ENCODE results near the gene RDM1. TPM values are rescaled to one million over a fixed set of nuclear protein-coding genes. Genes with fewer than 3 reads are reported as not detected.

RDM1 gene
- total and polyA plus RNA-seq, 2 of the 4 experiments (the other 2 are of a cell fraction) = 0.18 TPM; not detected in 1

GRCh38 chr17:35912942-35913341, 17.6 kb downstream of the RDM1 start:
- H3K4ac ChIP-seq (ENCODE audit: low read depth, low read length) = no peak overlapping the region
- ChIA-PET POLR2A (ENCODE audit: unreplicated experiment) (no interaction called here), CTCF (no interaction called here)
- no peak overlapping the region for H2AFZ ChIP-seq (replicated peaks; ENCODE audit: low read length, poor library complexity)
- no peak overlapping the region for H2AK5ac ChIP-seq (ENCODE audit: low read depth, low read length)
- H3K23ac ChIP-seq (ENCODE audit: low read depth, low read length) = no peak overlapping the region
- no peaks in the 10 kb centered on the region for H3K79me1 ChIP-seq (ENCODE audit: low read depth in 1 of 2, low read length in 2 of 2)
- 0% methylated on average over 1 of the region's 2 CpGs; no CpG with 5 or more reads in 1 of the 2 experiments for WGBS, 2 experiments (ENCODE audit: extremely low coverage in 2 of 2, insufficient read length in 1 of 2)
- no peak overlapping the region for H4K8ac ChIP-seq (ENCODE audit: low read depth in 2 of 2, low read length in 2 of 2)
- no peak overlapping the region for H2BK20ac ChIP-seq (ENCODE audit: low read depth, low read length)
- no peak overlapping the region for H2BK5ac ChIP-seq (ENCODE audit: low read depth, low read length, poor library complexity, severe bottlenecking)
- peaks cover 2% of the 10 kb centered on the region; the same call in 1 of the 2 replicates for H3K27me3 ChIP-seq (ENCODE audit: control insufficient read depth, insufficient read depth, low read length)
- DNase-seq = no peak
- H2BK120ac ChIP-seq (ENCODE audit: low read depth, low read length) = no peak overlapping the region
- no peak for ATAC-seq (ENCODE audit: low read depth)
- in situ Hi-C loops (cut with MboI; ENCODE audit: low sequenced_read_pairs) (no loop called here), dilution Hi-C loops (cut with HindIII; ENCODE audit: low sequenced_read_pairs, unreplicated experiment) (no loop called here), intact Hi-C loops (cut with micrococcal nuclease) (no loop called here)
- H2BK15ac ChIP-seq (ENCODE audit: low read depth, low read length) = no peak overlapping the region
- no peak overlapping the region for H3K14ac ChIP-seq (replicated peaks; ENCODE audit: low read depth, low read length)
- no peak overlapping the region for H4K5ac ChIP-seq (ENCODE audit: low read depth, low read length)
- TF ChIP-seq RAD21 (IDR thresholded peaks at IDR 0.05; ENCODE audit: low read length) (no peak), POLR2A (IDR thresholded peaks at IDR 0.05; ENCODE audit: low read depth, low read length) (no peak), BHLHE40 (IDR thresholded peaks at IDR 0.05; ENCODE audit: low read depth, low read length) (no peak), MAZ (IDR thresholded peaks at IDR 0.05; ENCODE audit: borderline replicate concordance, low read depth, low read length) (no peak), NFE2L2 (IDR thresholded peaks at IDR 0.05; ENCODE audit: low read depth, low read length) (no peak), RFX5 (IDR thresholded peaks at IDR 0.05; ENCODE audit: low read depth, low read length) (no peak), MXI1 (IDR thresholded peaks at IDR 0.05; ENCODE audit: borderline replicate concordance, low read depth, low read length) (no peak), CEBPB (IDR thresholded peaks at IDR 0.05; ENCODE audit: low read depth, low read length) (no peak), RCOR1 (IDR thresholded peaks at IDR 0.05; ENCODE audit: insufficient replicate concordance, low read length) (no peak), CHD1 (IDR thresholded peaks at IDR 0.05; ENCODE audit: low read depth, low read length) (no peak), FOS (IDR thresholded peaks at IDR 0.05; ENCODE audit: low read depth, low read length) (no peak), SMC3 (IDR thresholded peaks at IDR 0.05; ENCODE audit: low read depth, low read length) (no peak), MAFK (IDR thresholded peaks at IDR 0.05; ENCODE audit: low read depth, low read length) (no peak)
- TF ChIP-seq, protein P1, sequence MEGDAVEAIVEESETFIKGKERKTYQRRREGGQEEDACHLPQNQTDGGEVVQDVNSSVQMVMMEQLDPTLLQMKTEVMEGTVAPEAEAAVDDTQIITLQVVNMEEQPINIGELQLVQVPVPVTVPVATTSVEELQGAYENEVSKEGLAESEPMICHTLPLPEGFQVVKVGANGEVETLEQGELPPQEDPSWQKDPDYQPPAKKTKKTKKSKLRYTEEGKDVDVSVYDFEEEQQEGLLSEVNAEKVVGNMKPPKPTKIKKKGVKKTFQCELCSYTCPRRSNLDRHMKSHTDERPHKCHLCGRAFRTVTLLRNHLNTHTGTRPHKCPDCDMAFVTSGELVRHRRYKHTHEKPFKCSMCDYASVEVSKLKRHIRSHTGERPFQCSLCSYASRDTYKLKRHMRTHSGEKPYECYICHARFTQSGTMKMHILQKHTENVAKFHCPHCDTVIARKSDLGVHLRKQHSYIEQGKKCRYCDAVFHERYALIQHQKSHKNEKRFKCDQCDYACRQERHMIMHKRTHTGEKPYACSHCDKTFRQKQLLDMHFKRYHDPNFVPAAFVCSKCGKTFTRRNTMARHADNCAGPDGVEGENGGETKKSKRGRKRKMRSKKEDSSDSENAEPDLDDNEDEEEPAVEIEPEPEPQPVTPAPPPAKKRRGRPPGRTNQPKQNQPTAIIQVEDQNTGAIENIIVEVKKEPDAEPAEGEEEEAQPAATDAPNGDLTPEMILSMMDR (conservative IDR thresholded peaks at IDR 0.05; ENCODE audit: low read depth, low read length) = no peak
- TF ChIP-seq, protein P2, sequence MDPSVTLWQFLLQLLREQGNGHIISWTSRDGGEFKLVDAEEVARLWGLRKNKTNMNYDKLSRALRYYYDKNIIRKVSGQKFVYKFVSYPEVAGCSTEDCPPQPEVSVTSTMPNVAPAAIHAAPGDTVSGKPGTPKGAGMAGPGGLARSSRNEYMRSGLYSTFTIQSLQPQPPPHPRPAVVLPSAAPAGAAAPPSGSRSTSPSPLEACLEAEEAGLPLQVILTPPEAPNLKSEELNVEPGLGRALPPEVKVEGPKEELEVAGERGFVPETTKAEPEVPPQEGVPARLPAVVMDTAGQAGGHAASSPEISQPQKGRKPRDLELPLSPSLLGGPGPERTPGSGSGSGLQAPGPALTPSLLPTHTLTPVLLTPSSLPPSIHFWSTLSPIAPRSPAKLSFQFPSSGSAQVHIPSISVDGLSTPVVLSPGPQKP (IDR thresholded peaks at IDR 0.05; ENCODE audit: borderline replicate concordance, low read depth, low read length) = no peak
- TF ChIP-seq, protein P3, sequence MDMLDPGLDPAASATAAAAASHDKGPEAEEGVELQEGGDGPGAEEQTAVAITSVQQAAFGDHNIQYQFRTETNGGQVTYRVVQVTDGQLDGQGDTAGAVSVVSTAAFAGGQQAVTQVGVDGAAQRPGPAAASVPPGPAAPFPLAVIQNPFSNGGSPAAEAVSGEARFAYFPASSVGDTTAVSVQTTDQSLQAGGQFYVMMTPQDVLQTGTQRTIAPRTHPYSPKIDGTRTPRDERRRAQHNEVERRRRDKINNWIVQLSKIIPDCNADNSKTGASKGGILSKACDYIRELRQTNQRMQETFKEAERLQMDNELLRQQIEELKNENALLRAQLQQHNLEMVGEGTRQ (IDR thresholded peaks at IDR 0.05; ENCODE audit: low read depth, low read length) = no peak
- H2AK9ac ChIP-seq (replicated peaks; ENCODE audit: low read depth, low read length, poor library complexity) = no peak overlapping the region
- H3K4me3 ChIP-seq (ENCODE audit: insufficient read depth, low read depth, low read length) = no peak overlapping the region
- H3K9me1 ChIP-seq (ENCODE audit: insufficient read depth, low read length) = no peaks in the 10 kb centered on the region; the same call in 1 of the 2 replicates
- H3K36me3 ChIP-seq (ENCODE audit: control insufficient read depth, insufficient read depth, low read length) = no peaks in the 10 kb centered on the region
- H3K27ac ChIP-seq (ENCODE audit: insufficient read depth, low read length) = no peak overlapping the region
- no peaks in the 10 kb centered on the region for H3K9me3 ChIP-seq (ENCODE audit: control insufficient read depth, insufficient read depth, low read length)
- no peak overlapping the region for H3K9ac ChIP-seq (ENCODE audit: low read depth, low read length)
- no peaks in the 10 kb centered on the region for H3K4me1 ChIP-seq (ENCODE audit: control insufficient read depth, insufficient read depth, low read length)
- BruUV-seq (replicated peaks) = no TSS peak
- H4K91ac ChIP-seq (ENCODE audit: insufficient read depth, low read depth, low read length) = no peak overlapping the region
- no peak overlapping the region for H3K18ac ChIP-seq (ENCODE audit: low read depth, low read length)
- H3K4me2 ChIP-seq (ENCODE audit: low read depth, low read length) = no peak overlapping the region
- H3K56ac ChIP-seq (ENCODE audit: extremely low read depth, insufficient read depth, low read length) = no peak overlapping the region
- H4K20me1 ChIP-seq (ENCODE audit: insufficient read depth, low read length) = no peaks in the 10 kb centered on the region; the same call in 1 of the 2 replicates
